Gastrocnemius medialis (tissue), 4 donors: ENCODE data around the gene MARCHF6.

Experiments used
- POLR2A ChIP-seq, 2 donors: fragments of 450-650 bp; IDR thresholded peaks; one replicate each; pipeline ENCODE4 v1.6.1; 2017; ENCODE audit warnings: antibody characterized with exemption in 2 of 2, mild to moderate bottlenecking in 2 of 2, moderate library complexity in 2 of 2
- TF ChIP-seq, protein P1 (sequence below), 5 experiments: fragments of 450-650 bp in 3 of 5; fragments of 200-600 bp in 2 of 5; sonication (generic) in 2 of 5; IDR thresholded peaks in 4 of 5; conservative IDR thresholded peaks in 1 of 5; 1 replicate in 4 of 5; 2 replicates in 1 of 5; pipeline ENCODE4 v1.5.1; 2016 to 2019; ENCODE audit warnings: antibody characterized with exemption in 5 of 5, mild to moderate bottlenecking in 3 of 5, moderate library complexity in 3 of 5

DNA sequence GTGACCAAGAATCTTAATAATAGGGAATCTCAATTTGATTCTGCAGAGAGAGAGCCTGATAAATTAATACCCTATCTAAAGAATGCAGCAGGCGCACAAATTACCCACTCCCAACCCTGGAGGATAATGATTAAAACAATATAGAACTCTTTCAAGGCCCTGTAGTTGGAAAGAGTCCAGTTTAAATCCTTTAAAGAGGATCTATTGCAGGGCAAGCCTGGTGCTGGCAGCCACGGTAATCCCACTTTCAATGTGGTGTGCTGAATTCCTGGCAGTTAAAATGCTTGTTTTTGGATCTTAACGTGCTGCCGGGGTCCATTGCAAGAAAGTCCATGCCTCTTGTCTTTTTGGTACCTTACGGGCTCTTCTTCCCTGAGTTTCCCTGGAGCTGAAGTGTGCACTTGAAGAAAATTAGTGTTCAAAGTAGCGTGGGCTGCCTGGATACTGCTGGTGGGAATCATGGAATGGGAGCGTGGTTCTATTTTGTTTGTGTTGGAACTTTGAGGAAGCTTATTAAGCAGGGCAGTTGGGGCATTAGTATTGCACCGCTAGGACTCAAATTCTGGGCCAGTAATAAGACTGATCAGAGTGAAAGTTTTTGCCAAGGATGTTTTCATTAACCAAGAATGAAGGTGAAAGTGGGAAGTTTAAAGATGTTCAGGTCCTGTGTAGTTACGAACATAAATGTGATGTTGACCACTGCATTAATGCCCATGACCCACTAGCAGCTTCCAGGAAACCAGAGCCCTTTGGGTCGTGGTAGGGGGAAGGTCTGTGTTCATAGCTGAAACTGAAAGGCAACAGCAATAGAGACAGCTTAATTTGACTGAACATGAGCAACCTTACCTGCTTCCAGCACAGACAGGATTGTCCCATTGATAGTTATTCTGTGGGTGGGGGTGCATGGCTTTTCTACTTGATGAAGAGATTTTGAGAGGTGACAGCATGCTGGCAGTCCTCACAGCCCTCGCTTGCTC, 20.8 kb downstream of the MARCHF6 start:
- TF ChIP-seq, protein P1, sequence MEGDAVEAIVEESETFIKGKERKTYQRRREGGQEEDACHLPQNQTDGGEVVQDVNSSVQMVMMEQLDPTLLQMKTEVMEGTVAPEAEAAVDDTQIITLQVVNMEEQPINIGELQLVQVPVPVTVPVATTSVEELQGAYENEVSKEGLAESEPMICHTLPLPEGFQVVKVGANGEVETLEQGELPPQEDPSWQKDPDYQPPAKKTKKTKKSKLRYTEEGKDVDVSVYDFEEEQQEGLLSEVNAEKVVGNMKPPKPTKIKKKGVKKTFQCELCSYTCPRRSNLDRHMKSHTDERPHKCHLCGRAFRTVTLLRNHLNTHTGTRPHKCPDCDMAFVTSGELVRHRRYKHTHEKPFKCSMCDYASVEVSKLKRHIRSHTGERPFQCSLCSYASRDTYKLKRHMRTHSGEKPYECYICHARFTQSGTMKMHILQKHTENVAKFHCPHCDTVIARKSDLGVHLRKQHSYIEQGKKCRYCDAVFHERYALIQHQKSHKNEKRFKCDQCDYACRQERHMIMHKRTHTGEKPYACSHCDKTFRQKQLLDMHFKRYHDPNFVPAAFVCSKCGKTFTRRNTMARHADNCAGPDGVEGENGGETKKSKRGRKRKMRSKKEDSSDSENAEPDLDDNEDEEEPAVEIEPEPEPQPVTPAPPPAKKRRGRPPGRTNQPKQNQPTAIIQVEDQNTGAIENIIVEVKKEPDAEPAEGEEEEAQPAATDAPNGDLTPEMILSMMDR (IDR thresholded peaks at IDR 0.05 in 4 of 5, conservative IDR thresholded peaks at IDR 0.05 in 1 of 5) = no peak
- TF ChIP-seq POLR2A (IDR thresholded peaks at IDR 0.05) = no peak
